WTC11 (cell line): ENCODE data around the gene C4orf50. TPM values are rescaled to one million over a fixed set of nuclear protein-coding genes. Genes with fewer than 3 reads are reported as not detected.
A peak's percentile ranks its signal among the peaks of the same experiment; 100 is the strongest.

Experiments
- ATAC-seq: fragments of 200-7000 bp; cut with Tn5 transposase; 2 replicates; pipeline ENCODE4 v1.10.0; 2021; ENCODE audit warnings: mild to moderate bottlenecking, moderate library complexity
- CTCF ChIA-PET: fragments of 300-600 bp; sonication (Branson Sonifier 250); formaldehyde crosslinking; loops from one replicate; lab custom pipeline; 2021; ENCODE audit warnings: antibody characterized with exemption; lab: Charles Lee
- POLR2A ChIA-PET: fragments of 350-600 bp; sonication (Branson Sonifier 250); formaldehyde crosslinking; loops from one replicate; lab custom pipeline; 2021; ENCODE audit warnings: antibody characterized with exemption; lab: Charles Lee
- DNase-seq: peaks from one replicate; pipeline ENCODE4 v3.0.0; 2021; ENCODE audit warnings: low spot score
- H3K27ac Mint-ChIP-seq: 2 replicates; pipeline ENCODE4 v1.8.0; 2021; ENCODE audit warnings: mixed read lengths
- H3K27me3 Mint-ChIP-seq: 2 replicates; pipeline ENCODE4 v1.8.0; 2021; ENCODE audit warnings: low read depth, mild to moderate bottlenecking, moderate library complexity, mixed read lengths
- H3K36me3 Mint-ChIP-seq: 2 replicates; pipeline ENCODE4 v1.8.0; 2021; ENCODE audit warnings: mixed read lengths
- H3K4me1 Mint-ChIP-seq: 2 replicates; pipeline ENCODE4 v1.8.0; 2022; ENCODE audit warnings: mixed read lengths
- H3K4me3 Mint-ChIP-seq: 2 replicates; pipeline ENCODE4 v1.8.0; 2021; ENCODE audit warnings: mild to moderate bottlenecking, moderate library complexity, mixed read lengths
- H3K9me3 Mint-ChIP-seq: 2 replicates; pipeline ENCODE4 v1.8.0; 2021; ENCODE audit warnings: mixed read lengths
- ELF4 ChIP-seq: sonication (generic); formaldehyde crosslinking; IDR thresholded peaks from 2 replicates; pipeline ENCODE4 v1.8.1; 2022; ENCODE audit warnings: low read depth, mild to moderate bottlenecking, moderate library complexity, missing genetic modification reagents
- ETV6 ChIP-seq: sonication (generic); formaldehyde crosslinking; IDR thresholded peaks from 2 replicates; pipeline ENCODE4 v1.8.1; 2022; ENCODE audit warnings: mild to moderate bottlenecking, missing genetic modification reagents
- HMGA2 ChIP-seq: fragments of 250-450 bp; sonication (Bioruptor Pico); IDR thresholded peaks from 2 replicates; pipeline ENCODE4 v1.4.0; 2021; ENCODE audit warnings: mild to moderate bottlenecking, moderate library complexity
- MLX ChIP-seq: sonication (generic); formaldehyde crosslinking; IDR thresholded peaks from 2 replicates; pipeline ENCODE4 v1.8.1; 2023; ENCODE audit warnings: mild to moderate bottlenecking, missing genetic modification reagents, moderate library complexity
- MXD4 ChIP-seq: fragments of 250-450 bp; sonication (Bioruptor Pico); IDR thresholded peaks from 2 replicates; pipeline ENCODE4 v1.8.0; 2021; ENCODE audit warnings: mild to moderate bottlenecking, moderate library complexity, borderline replicate concordance
- NR2C2 ChIP-seq: sonication (generic); formaldehyde crosslinking; IDR thresholded peaks from 2 replicates; pipeline ENCODE4 v1.8.0; 2022; ENCODE audit warnings: mild to moderate bottlenecking, missing genetic modification reagents
- OVOL2 ChIP-seq: fragments of 250-450 bp; sonication (Bioruptor Pico); IDR thresholded peaks from 2 replicates; pipeline ENCODE4 v1.9.0; 2021; ENCODE audit warnings: mild to moderate bottlenecking, borderline replicate concordance
- SMAD4 ChIP-seq: sonication (generic); formaldehyde crosslinking; IDR thresholded peaks from 2 replicates; pipeline ENCODE4 v1.8.0; 2022; ENCODE audit warnings: mild to moderate bottlenecking, missing genetic modification reagents
- TEAD4 ChIP-seq: sonication (generic); formaldehyde crosslinking; IDR thresholded peaks from 2 replicates; pipeline ENCODE4 v1.8.0; 2022; ENCODE audit warnings: mild to moderate bottlenecking, missing genetic modification reagents
- ZBTB21 ChIP-seq: sonication (generic); formaldehyde crosslinking; IDR thresholded peaks from 2 replicates; pipeline ENCODE4 v1.8.1; 2023; ENCODE audit warnings: mild to moderate bottlenecking, missing genetic modification reagents, borderline replicate concordance
- ZMAT4 ChIP-seq: fragments of 250-450 bp; sonication (Bioruptor Pico); IDR thresholded peaks from 2 replicates; pipeline ENCODE4 v1.9.0; 2021; ENCODE audit warnings: mild to moderate bottlenecking
- ZNF121 ChIP-seq: sonication (generic); formaldehyde crosslinking; IDR thresholded peaks from 2 replicates; pipeline ENCODE4 v1.8.0; 2023; ENCODE audit warnings: missing genetic modification reagents
- ZNF263 ChIP-seq: sonication (generic); formaldehyde crosslinking; IDR thresholded peaks from 2 replicates; pipeline ENCODE4 v1.8.1; 2022; ENCODE audit warnings: low read depth, mild to moderate bottlenecking, moderate library complexity, missing genetic modification reagents
- ZNF396 ChIP-seq: fragments of 250-450 bp; sonication (Bioruptor Pico); IDR thresholded peaks from 2 replicates; pipeline ENCODE4 v1.8.0; 2021; ENCODE audit warnings: mild to moderate bottlenecking, moderate library complexity, borderline replicate concordance
- ZNF671 ChIP-seq: fragments of 250-450 bp; sonication (Bioruptor Pico); IDR thresholded peaks from 2 replicates; pipeline ENCODE4 v1.8.0; 2021; ENCODE audit warnings: mild to moderate bottlenecking
- ZSCAN18 ChIP-seq: fragments of 250-450 bp; sonication (Bioruptor Pico); IDR thresholded peaks from 2 replicates; pipeline ENCODE4 v2.1.2; 2022; ENCODE audit warnings: mild to moderate bottlenecking, moderate library complexity
- total RNA-seq: library from RNA; stranded (reverse); gene quantifications from 3 replicates; pipeline ENCODE4 v1.2.3, GENCODE V29; 2021
- TF ChIP-seq, protein P1 (sequence below): sonication (generic); formaldehyde crosslinking; IDR thresholded peaks from 2 replicates; pipeline ENCODE4 v1.8.0; 2023; ENCODE audit warnings: missing genetic modification reagents, mild to moderate bottlenecking, borderline replicate concordance
- TF ChIP-seq, protein P2 (sequence below): sonication (generic); formaldehyde crosslinking; IDR thresholded peaks from 2 replicates; pipeline ENCODE4 v1.8.0; 2022; ENCODE audit warnings: mild to moderate bottlenecking, missing genetic modification reagents
- TF ChIP-seq, protein P3 (sequence below): sonication (generic); formaldehyde crosslinking; IDR thresholded peaks from 2 replicates; pipeline ENCODE4 v1.8.0; 2022; ENCODE audit warnings: mild to moderate bottlenecking, missing genetic modification reagents

C4orf50 gene
- total RNA-seq, 1 experiment from 2014 or later, result 0.17 TPM

DNA sequence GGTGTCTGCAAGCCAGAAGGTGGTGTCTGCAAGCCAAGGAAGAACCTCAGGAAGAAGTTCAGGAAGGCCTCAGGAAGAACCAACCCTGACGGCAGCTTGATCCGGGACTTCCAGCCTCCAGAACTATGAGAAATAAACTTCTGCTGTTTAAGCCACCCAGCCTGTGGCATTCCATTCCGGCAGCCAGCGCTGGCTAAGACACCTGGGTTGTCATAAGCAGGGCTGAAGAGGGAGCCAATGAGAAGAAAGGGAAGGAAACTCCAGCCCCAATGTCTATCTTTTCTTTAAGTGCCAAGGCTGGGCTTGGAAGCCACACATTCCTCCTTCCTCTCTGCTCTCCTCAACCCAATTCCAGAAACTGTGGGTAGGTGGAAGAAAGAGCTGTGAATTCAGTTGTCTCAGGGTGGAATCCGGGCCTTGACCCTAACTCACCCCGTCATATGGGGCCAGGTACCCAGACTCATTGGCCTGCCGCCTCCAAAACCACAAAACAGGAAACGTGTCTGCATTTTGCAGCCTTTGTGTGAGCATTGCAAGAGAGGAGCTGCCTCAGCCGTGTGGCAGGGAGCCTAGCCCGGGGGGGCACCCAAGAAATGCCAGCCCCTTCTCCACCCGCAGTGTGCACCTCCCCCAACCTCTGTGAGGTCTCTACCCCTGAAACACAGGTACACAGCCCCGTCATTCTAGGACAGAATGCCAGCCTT, 152.2 kb downstream of the C4orf50 start:
- TF ChIP-seq, protein P1, sequence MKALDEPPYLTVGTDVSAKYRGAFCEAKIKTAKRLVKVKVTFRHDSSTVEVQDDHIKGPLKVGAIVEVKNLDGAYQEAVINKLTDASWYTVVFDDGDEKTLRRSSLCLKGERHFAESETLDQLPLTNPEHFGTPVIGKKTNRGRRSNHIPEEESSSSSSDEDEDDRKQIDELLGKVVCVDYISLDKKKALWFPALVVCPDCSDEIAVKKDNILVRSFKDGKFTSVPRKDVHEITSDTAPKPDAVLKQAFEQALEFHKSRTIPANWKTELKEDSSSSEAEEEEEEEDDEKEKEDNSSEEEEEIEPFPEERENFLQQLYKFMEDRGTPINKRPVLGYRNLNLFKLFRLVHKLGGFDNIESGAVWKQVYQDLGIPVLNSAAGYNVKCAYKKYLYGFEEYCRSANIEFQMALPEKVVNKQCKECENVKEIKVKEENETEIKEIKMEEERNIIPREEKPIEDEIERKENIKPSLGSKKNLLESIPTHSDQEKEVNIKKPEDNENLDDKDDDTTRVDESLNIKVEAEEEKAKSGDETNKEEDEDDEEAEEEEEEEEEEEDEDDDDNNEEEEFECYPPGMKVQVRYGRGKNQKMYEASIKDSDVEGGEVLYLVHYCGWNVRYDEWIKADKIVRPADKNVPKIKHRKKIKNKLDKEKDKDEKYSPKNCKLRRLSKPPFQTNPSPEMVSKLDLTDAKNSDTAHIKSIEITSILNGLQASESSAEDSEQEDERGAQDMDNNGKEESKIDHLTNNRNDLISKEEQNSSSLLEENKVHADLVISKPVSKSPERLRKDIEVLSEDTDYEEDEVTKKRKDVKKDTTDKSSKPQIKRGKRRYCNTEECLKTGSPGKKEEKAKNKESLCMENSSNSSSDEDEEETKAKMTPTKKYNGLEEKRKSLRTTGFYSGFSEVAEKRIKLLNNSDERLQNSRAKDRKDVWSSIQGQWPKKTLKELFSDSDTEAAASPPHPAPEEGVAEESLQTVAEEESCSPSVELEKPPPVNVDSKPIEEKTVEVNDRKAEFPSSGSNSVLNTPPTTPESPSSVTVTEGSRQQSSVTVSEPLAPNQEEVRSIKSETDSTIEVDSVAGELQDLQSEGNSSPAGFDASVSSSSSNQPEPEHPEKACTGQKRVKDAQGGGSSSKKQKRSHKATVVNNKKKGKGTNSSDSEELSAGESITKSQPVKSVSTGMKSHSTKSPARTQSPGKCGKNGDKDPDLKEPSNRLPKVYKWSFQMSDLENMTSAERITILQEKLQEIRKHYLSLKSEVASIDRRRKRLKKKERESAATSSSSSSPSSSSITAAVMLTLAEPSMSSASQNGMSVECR (CRISPR knock-in tag), result no peak
- TF ChIP-seq TEAD4 (CRISPR knock-in tag) (no peak), ZBTB21 (CRISPR knock-in tag) (no peak), SMAD4 (CRISPR knock-in tag) (no peak), MLX (no peak), ZNF121 (CRISPR knock-in tag) (no peak), MXD4 (CRISPR knock-in tag) (no peak), ZNF263 (CRISPR knock-in tag) (no peak), OVOL2 (CRISPR knock-in tag) (no peak), ZNF396 (CRISPR knock-in tag) (no peak)
- TF ChIP-seq, protein P2, sequence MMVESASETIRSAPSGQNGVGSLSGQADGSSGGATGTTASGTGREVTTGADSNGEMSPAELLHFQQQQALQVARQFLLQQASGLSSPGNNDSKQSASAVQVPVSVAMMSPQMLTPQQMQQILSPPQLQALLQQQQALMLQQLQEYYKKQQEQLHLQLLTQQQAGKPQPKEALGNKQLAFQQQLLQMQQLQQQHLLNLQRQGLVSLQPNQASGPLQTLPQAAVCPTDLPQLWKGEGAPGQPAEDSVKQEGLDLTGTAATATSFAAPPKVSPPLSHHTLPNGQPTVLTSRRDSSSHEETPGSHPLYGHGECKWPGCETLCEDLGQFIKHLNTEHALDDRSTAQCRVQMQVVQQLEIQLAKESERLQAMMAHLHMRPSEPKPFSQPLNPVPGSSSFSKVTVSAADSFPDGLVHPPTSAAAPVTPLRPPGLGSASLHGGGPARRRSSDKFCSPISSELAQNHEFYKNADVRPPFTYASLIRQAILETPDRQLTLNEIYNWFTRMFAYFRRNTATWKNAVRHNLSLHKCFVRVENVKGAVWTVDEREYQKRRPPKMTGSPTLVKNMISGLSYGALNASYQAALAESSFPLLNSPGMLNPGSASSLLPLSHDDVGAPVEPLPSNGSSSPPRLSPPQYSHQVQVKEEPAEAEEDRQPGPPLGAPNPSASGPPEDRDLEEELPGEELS (CRISPR knock-in tag), result no peak
- DNase-seq (no peak), ATAC-seq (no peak)
- peak overlapping the region; percentile 57; the same call in 1 of the 2 replicates for H3K27ac Mint-ChIP-seq
- peaks cover 19% of the 10 kb centered on the region for H3K4me1 Mint-ChIP-seq
- peaks cover 19% of the 10 kb centered on the region for H3K36me3 Mint-ChIP-seq
- no peak overlapping the region for H3K4me3 Mint-ChIP-seq
- H3K9me3 Mint-ChIP-seq, result no peaks in the 10 kb centered on the region
- POLR2A ChIA-PET, result no interaction called here
- no peaks in the 10 kb centered on the region for H3K27me3 Mint-ChIP-seq
- CTCF ChIA-PET, result no interaction called here

- ChIA-PET CTCF (interaction anchor here (1.0 to 1.7 kb wide), 3 partner anchors 42 to 134 kb away, joined by 3 to 6 read pairs (median 4); no protein-coding TSS in a partner anchor), POLR2A (no interaction called here)
- TF ChIP-seq OVOL2 (CRISPR knock-in tag), result no peak
- H3K27me3 Mint-ChIP-seq, result no peaks in the 10 kb centered on the region
- H3K4me3 Mint-ChIP-seq, result no peak overlapping the region
- peaks cover 14% of the 10 kb centered on the region for H3K36me3 Mint-ChIP-seq
- peaks cover 19% of the 10 kb centered on the region for H3K4me1 Mint-ChIP-seq
- DNase-seq, result no peak
- ATAC-seq, result peak; percentile 47; the same call in 1 of the 2 replicates
- no peak overlapping the region for H3K27ac Mint-ChIP-seq
- no peaks in the 10 kb centered on the region for H3K9me3 Mint-ChIP-seq
These were observed 154.6 kb downstream of the C4orf50 start for GRCh38 chr4:5863461-5864113.

GRCh38 chr4:5858020-5858769, 160.0 kb downstream of the C4orf50 start:
- Mint-ChIP-seq H3K4me3 (no peak overlapping the region), H3K27me3 (no peaks in the 10 kb centered on the region), H3K4me1 (peaks cover 2% of the 10 kb centered on the region), H3K27ac (no peak overlapping the region), H3K36me3 (peaks cover 10% of the 10 kb centered on the region), H3K9me3 (no peaks in the 10 kb centered on the region)
- peak; percentile 28; the same call in 1 of the 2 replicates for ATAC-seq
- ChIA-PET POLR2A (no interaction called here), CTCF (interaction anchor here (0.7 to 1.0 kb wide), 2 partner anchors 122 to 140 kb away, joined by 3 read pairs; no protein-coding TSS in a partner anchor)
- no peak for DNase-seq
- TF ChIP-seq ZNF671 (CRISPR knock-in tag) (no peak), ZSCAN18 (CRISPR knock-in tag) (no peak), ZMAT4 (CRISPR knock-in tag) (no peak), ZNF121 (CRISPR knock-in tag) (no peak), ELF4 (no peak), NR2C2 (CRISPR knock-in tag) (no peak), ETV6 (CRISPR knock-in tag) (no peak), MXD4 (CRISPR knock-in tag) (no peak), HMGA2 (CRISPR knock-in tag) (no peak)
- TF ChIP-seq, protein P3, sequence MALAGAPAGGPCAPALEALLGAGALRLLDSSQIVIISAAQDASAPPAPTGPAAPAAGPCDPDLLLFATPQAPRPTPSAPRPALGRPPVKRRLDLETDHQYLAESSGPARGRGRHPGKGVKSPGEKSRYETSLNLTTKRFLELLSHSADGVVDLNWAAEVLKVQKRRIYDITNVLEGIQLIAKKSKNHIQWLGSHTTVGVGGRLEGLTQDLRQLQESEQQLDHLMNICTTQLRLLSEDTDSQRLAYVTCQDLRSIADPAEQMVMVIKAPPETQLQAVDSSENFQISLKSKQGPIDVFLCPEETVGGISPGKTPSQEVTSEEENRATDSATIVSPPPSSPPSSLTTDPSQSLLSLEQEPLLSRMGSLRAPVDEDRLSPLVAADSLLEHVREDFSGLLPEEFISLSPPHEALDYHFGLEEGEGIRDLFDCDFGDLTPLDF (CRISPR knock-in tag), result no peak
